ENCODE measurements around the gene CD247. TPM values are rescaled to one million over a fixed set of nuclear protein-coding genes. Genes with fewer than 3 reads are reported as not detected.

Gene CD247
- total RNA-seq, 3 donors from 2014 or later (not counting 1 experiment from before 2014, with no cell fraction given), result 1,027 to 1,374 (median 1,309) TPM

- ATAC-seq (no peak), DNase-seq (no peak)
- no peaks in the 10 kb centered on the region for H3K27me3 ChIP-seq (ENCODE audit: control insufficient read depth, insufficient read depth, low read length)
- H3K9me3 ChIP-seq (ENCODE audit: control insufficient read depth, insufficient read depth, low read length), result no peaks in the 10 kb centered on the region
- H3K4me1 Mint-ChIP-seq, result peaks cover 95 to 99% of the 10 kb centered on the region in 2 donors
- intact Hi-C loops (cut with micrococcal nuclease), result no loop called here
- WGBS (ENCODE audit: insufficient coverage), result 50% methylated on average over 2 of the region's 5 CpGs
- no peak for TF ChIP-seq CTCF (IDR thresholded peaks at IDR 0.05)
- peaks cover 99% of the 10 kb centered on the region for H3K4me1 ChIP-seq (ENCODE audit: control insufficient read depth, insufficient read depth, low read length)
- peaks cover 41% of the 10 kb centered on the region for H3K36me3 ChIP-seq (ENCODE audit: control insufficient read depth, insufficient read depth, low read length)
- H3K36me3 Mint-ChIP-seq, result peaks cover 11% of the 10 kb centered on the region
- peak overlapping the region; percentile 91 to 100 for H3K27ac Mint-ChIP-seq
- no peaks in the 10 kb centered on the region for H3K27me3 Mint-ChIP-seq (ENCODE audit: low read depth in 2 of 2)
- H3K27ac ChIP-seq (ENCODE audit: low read length), result peak overlapping the region; percentile 97
- no peak overlapping the region for H3K4me3 ChIP-seq (ENCODE audit: low read length)
- peak overlapping the region; percentile 92 for H3K4me3 Mint-ChIP-seq
- no peaks in the 10 kb centered on the region for H3K9me3 Mint-ChIP-seq
Measured at GRCh38 chr1:167490765-167491164, 27.6 kb downstream of the CD247 start.

- Histone ChIP-seq H3K4me3 (ENCODE audit: low read length) (no peak overlapping the region), H3K36me3 (ENCODE audit: control insufficient read depth, insufficient read depth, low read length) (peaks cover 36% of the 10 kb centered on the region), H3K4me1 (ENCODE audit: control insufficient read depth, insufficient read depth, low read length) (peaks cover 99% of the 10 kb centered on the region), H3K27ac (ENCODE audit: low read length) (peak overlapping the region; percentile 97), H3K9me3 (ENCODE audit: control insufficient read depth, insufficient read depth, low read length) (no peaks in the 10 kb centered on the region), H3K27me3 (ENCODE audit: control insufficient read depth, insufficient read depth, low read length) (no peaks in the 10 kb centered on the region)
- intact Hi-C loops (cut with micrococcal nuclease), result loop anchor here (1.0 to 2.0 kb wide), 3 partner anchors 35 to 59 kb away; no protein-coding TSS in a partner anchor
- peak; percentile 65 to 86 for DNase-seq
- H3K27ac Mint-ChIP-seq, result peak overlapping the region; percentile 91 to 100
- ATAC-seq, result peak; percentile 29 to 61 (median 52)
- 45% methylated on average over 20 of the region's 20 CpGs for WGBS (ENCODE audit: insufficient coverage)
- no peaks in the 10 kb centered on the region for H3K9me3 Mint-ChIP-seq
- peaks cover 11% of the 10 kb centered on the region for H3K36me3 Mint-ChIP-seq
- no peak for TF ChIP-seq CTCF (IDR thresholded peaks at IDR 0.05)
- H3K27me3 Mint-ChIP-seq (ENCODE audit: low read depth in 2 of 2), result no peaks in the 10 kb centered on the region
- peaks cover 95 to 99% of the 10 kb centered on the region in 2 donors for H3K4me1 Mint-ChIP-seq
- H3K4me3 Mint-ChIP-seq, result peak overlapping the region; percentile 92
Measured at GRCh38 chr1:167489571-167490340, 28.6 kb downstream of the CD247 start.

- peak overlapping the region; percentile 97 for H3K27ac ChIP-seq (ENCODE audit: low read length)
- no peaks in the 10 kb centered on the region for H3K9me3 ChIP-seq (ENCODE audit: control insufficient read depth, insufficient read depth, low read length)
- Mint-ChIP-seq H3K9me3 (no peaks in the 10 kb centered on the region), H3K27ac (peak overlapping the region; percentile 91 to 100), H3K4me1 (peaks cover 95 to 99% of the 10 kb centered on the region in 2 donors), H3K27me3 (ENCODE audit: low read depth in 2 of 2) (no peaks in the 10 kb centered on the region), H3K36me3 (peaks cover 11% of the 10 kb centered on the region), H3K4me3 (peak overlapping the region; percentile 92)
- H3K4me3 ChIP-seq (ENCODE audit: low read length), result no peak overlapping the region
- ATAC-seq, result peak in 2 of 3 donors; percentile 9 to 12
- TF ChIP-seq CTCF (IDR thresholded peaks at IDR 0.05), result no peak
- intact Hi-C loops (cut with micrococcal nuclease), result loop anchor here (1.0 to 2.0 kb wide), 3 partner anchors 34 to 58 kb away; no protein-coding TSS in a partner anchor
- peak; percentile 56 to 58 for DNase-seq
- peaks cover 99% of the 10 kb centered on the region for H3K4me1 ChIP-seq (ENCODE audit: control insufficient read depth, insufficient read depth, low read length)
- H3K36me3 ChIP-seq (ENCODE audit: control insufficient read depth, insufficient read depth, low read length), result peaks cover 27% of the 10 kb centered on the region
- H3K27me3 ChIP-seq (ENCODE audit: control insufficient read depth, insufficient read depth, low read length), result no peaks in the 10 kb centered on the region
- WGBS (ENCODE audit: insufficient coverage), result 34% methylated on average over 13 of the region's 14 CpGs
Measured at GRCh38 chr1:167488786-167489185, 29.5 kb downstream of the CD247 start.
